BE2C (cell line): ENCODE results near the gene FBXW10. TPM values are rescaled to one million over a fixed set of nuclear protein-coding genes. Genes with fewer than 3 reads are reported as not detected.
"Not testable (repeated sequence)": the region's sequence is repeated elsewhere in the genome, so short reads cannot be mapped to it uniquely, and the experiment has no call there.

ENCODE experiments used
- DNase-seq: peaks from one replicate; pipeline ENCODE4 v3.0.0-alpha.2; 2020
- H3K27me3 ChIP-seq: fragments of 250-450 bp; sonication (Bioruptor Pico); 2 replicates; pipeline ENCODE4 v1.5.1; 2020; ENCODE audit warnings: mild to moderate bottlenecking
- H3K36me3 ChIP-seq: fragments of 250-450 bp; sonication (Bioruptor Pico); 2 replicates; pipeline ENCODE4 v1.5.1; 2020; ENCODE audit warnings: mild to moderate bottlenecking
- H3K4me1 ChIP-seq: fragments of 250-450 bp; sonication (Bioruptor Pico); 2 replicates; pipeline ENCODE4 v1.5.1; 2020
- H3K4me3 ChIP-seq: 2 replicates; pipeline ENCODE4 v1.5.1; 2011; ENCODE audit warnings: low read depth, low read length
- H3K9me3 ChIP-seq: fragments of 250-450 bp; sonication (Bioruptor Pico); 2 replicates; pipeline ENCODE4 v1.5.1; 2020
- CTCF ChIP-seq: IDR thresholded peaks from 2 replicates; pipeline ENCODE4 v1.5.1; 2012; ENCODE audit warnings: mild to moderate bottlenecking, low read depth, low read length
- polyA plus RNA-seq: library from polyadenylated mRNA; unstranded; fragments of >200 nt; gene quantifications from one replicate; pipeline ENCODE4 v1.2.1, GENCODE V29; 2012; ENCODE audit warnings: low read depth, missing spikeins; ENCODE audit not compliant: insufficient read length, insufficient read depth

FBXW10 gene
- not detected for polyA plus RNA-seq

- not testable (repeated sequence) for DNase-seq, H3K27me3 ChIP-seq, H3K4me1 ChIP-seq, H3K36me3 ChIP-seq, H3K9me3 ChIP-seq, H3K4me3 ChIP-seq
Measured at GRCh38 chr17:18743699-18744421, at the start of gene FBXW10. TSS of gene FBXW10 (plus strand) at chr17:18744054. CDS start at chr17:18744245, 191 bp downstream.

DNA sequence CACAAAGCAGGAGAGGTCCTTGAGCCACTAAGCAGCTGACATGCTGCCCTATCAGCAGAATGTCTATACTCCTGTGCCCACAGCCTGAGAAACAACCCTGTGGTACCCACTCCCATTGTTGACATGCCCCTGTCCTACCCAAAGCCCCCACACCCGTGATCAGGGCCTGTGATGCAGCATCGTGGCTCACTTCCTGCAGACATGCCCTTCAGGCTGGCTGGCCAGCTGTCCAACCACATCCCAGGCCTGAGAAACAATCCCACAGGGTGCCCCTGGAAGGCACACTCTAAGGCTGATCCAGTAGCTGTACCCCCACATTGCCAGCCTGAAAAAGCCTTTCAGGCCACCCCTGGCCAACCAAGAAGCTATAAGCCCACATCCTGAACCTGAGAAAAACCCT is 48.7 kb upstream of the FBXW10 start:
- H3K36me3 ChIP-seq, H3K27me3 ChIP-seq, H3K4me1 ChIP-seq, H3K9me3 ChIP-seq, H3K4me3 ChIP-seq, DNase-seq: not testable (repeated sequence)

DNA sequence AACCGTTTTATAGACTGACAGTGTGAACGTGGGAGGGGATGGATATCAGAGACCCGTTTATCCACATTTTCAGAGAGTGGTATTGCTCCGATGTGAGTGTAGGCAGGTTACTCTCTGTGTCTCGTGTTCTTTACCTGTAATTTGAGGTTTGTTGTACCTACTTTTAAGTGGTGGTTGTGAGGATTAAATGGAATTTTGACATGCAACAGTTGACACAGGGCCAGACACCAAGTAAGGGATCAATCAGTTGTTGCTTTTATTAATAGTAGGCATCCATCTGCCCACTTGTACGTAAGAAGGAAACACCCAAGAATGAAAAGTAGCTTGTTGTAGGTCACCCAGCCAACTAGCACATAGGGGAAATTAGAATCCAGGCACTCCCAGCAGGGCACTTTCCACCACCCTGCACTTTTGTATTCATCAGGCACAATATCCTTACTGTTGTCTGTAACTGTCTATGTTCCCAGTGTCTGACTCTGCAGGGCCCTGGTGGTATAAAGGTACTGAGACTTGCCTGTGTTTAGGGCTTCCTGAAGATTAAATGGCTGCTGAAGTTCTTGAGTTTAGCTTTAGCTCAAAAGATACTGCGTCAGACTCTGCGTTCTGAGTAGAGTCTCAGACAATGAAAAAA is 45.3 kb upstream of the FBXW10 start:
- peak overlapping the region; percentile 64 for H3K4me3 ChIP-seq
- H3K9me3 ChIP-seq, DNase-seq: not testable (repeated sequence)

DNA sequence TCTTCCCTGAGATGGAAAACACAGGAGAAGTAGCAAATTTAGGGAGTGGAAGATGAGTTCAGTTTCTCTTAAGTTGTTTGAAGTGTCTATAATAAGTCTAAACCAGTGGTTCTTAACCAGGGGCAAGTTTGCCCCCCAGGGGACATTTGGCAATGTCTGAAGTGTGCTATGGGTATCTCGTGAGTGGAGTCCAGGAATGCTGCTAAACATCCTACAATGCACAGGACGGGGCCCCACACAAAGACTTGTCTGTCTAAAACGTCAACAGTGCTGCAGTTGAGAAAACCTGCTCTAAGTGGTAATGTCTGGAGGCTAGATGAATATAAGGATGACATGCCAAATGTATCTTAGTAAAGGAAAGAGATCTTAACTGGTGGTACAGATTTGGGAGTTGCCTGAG is 37.9 kb upstream of the FBXW10 start:
- not testable (repeated sequence) for H3K36me3 ChIP-seq, H3K9me3 ChIP-seq, H3K27me3 ChIP-seq, DNase-seq, H3K4me3 ChIP-seq, H3K4me1 ChIP-seq

More for the DNA sequence above, 45.3 kb upstream of the FBXW10 start:
- not testable (repeated sequence) for H3K36me3 ChIP-seq, H3K4me1 ChIP-seq, H3K27me3 ChIP-seq

DNA sequence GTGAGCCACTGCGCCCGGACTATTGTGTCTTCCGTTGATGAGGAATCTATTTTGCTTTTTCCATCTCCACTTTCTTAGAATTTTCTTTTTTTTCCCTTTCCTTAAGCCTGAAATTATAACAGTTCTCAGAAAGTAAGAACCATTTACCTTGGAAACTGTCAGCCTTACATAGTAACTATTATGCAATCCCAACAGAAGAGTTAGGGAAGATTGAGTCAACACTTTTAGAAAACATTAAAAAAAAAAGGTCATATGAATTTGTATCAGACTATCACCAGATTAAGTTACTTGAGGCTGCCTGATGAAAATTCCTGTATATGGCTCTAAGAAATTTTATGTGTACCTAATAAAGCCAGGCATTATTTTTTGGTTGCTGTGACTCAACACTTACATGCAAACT is 35.6 kb upstream of the FBXW10 start:
- DNase-seq, H3K4me3 ChIP-seq, H3K27me3 ChIP-seq, H3K36me3 ChIP-seq, H3K4me1 ChIP-seq, H3K9me3 ChIP-seq: not testable (repeated sequence)

DNA sequence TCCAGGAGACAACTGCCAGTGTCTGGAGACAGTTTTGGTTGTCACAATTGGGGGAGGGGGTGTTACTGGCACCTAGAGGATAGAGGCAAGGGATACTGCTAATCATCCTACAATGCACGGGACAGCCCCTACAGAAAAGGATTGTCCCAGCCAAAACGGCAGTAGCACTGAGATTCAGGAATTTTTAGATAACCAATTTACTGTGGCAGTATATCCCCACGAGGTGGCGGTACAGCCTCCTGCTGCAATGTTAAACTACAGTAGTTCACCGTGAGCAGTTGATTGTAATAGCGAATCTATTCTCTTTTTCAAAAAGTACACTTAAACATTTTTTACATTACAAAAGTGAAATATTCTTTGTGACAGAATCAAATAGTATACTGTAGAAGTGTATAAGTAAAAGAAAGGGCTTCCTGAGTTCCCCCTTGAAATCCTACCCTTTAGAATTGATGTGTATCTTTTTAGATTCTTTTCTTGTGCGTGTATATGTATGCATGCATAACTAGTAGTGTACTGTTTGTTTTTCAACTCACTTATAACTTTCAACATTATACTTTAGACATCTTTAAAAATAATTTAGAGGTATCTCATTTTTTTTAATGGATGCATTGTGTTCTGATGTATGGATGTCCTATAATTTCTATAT is 31.4 kb upstream of the FBXW10 start:
- peak; percentile 38; the same call in 1 of the 2 replicates for TF ChIP-seq CTCF
- not testable (repeated sequence) for H3K4me3 ChIP-seq, H3K27me3 ChIP-seq, H3K36me3 ChIP-seq, H3K9me3 ChIP-seq, H3K4me1 ChIP-seq
- DNase-seq, result peak; percentile 63

- H3K9me3 ChIP-seq, H3K36me3 ChIP-seq, H3K27me3 ChIP-seq, DNase-seq, H3K4me1 ChIP-seq, H3K4me3 ChIP-seq: not testable (repeated sequence)
Measured at GRCh38 chr17:18718643-18719427, 25.0 kb upstream of the FBXW10 start.

DNA sequence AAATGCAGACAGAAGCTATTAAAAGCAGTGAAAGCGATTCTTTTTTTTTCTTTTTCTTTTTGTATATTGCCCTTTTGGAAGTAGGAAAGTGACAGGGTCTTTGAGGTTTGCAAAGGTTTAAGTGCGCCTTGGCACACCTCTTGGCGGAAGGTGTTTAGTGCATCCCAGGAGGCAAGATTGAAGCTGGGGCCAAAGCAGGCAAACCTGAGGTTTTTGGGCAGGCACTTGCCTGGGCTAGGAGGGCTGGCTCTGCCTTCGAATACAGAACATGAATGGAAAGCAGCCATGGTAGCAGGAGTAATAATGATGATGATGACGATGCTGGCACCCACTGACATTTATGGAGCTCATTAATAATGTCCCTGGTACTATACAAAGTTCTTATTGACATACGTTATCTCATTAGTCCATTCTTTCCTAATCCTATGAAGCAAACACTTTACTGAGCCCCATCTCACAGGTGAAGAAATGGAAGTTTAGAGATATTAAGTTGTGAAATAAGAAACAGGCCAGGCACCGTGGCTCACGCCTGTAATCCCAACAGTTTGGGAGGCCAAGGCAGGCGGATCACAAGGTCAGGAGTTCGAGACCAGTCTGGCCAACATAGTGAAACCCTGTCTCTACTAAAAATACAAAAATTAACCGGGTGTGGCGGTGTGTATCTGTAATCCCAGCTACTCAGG is 24.3 kb upstream of the FBXW10 start:
- H3K4me3 ChIP-seq, H3K4me1 ChIP-seq, H3K9me3 ChIP-seq, DNase-seq, H3K36me3 ChIP-seq, H3K27me3 ChIP-seq: not testable (repeated sequence)

DNA sequence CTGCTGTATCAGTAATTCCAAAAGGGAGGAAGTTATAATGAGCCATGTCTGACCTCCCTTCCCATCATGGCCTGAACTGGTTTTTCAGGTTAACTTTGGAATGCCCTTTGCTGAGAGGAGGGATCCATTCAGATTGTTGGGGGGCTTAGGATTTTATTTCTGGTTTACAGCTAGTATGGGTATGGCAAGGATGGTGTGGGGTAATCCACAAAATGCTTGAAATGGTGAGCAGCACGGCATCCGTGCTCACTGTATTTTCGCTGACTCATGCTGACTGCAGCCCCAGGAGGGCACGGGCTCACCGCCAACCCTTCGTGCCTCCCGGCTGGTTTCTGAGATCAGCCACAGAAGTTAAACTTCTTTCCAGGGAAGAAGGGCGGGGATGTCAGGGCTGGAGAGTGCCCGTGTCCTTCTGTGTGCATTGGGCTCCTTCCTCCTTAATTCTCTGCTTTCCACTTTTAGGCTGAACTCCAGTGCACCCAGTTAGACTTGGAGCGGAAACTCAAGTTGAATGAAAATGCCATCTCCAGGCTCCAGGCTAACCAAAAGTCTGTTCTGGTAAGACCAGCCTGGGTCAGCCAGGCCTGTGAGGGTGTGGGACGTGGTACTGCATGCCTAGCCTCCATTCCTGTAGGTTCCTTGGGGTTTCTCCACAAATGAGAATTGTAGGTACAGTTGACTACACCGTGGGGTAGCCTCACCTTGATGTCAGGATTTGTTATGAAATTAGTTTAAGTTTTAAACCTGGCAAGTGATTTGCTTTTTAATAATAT is 21.9 kb upstream of the FBXW10 start:
- not testable (repeated sequence) for H3K4me3 ChIP-seq, H3K9me3 ChIP-seq, H3K4me1 ChIP-seq, H3K27me3 ChIP-seq, DNase-seq, H3K36me3 ChIP-seq

GRCh38 chr17:18722612-18723011 is 21.2 kb upstream of the FBXW10 start:
- DNase-seq, H3K4me3 ChIP-seq: not testable (repeated sequence)

DNA sequence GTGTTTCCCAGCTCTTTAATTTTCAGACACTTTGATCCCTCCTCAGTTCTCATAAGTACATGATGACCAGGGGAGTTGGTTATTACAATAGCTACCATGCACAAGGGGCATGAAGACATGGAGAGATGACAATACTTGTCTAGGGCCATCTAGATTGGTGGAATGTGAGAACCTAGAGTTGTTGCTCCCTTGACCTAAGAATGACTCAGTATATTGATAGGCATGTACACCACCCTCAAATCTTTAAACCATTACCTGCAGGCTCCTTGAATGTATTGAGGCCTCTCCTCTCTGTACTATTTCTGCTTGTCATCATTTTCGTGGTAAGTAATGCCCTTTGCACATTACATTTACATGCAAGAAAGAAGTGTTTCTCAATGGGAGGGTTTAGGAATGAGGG is 20.3 kb upstream of the FBXW10 start:
- H3K4me3 ChIP-seq, H3K27me3 ChIP-seq, H3K36me3 ChIP-seq, H3K9me3 ChIP-seq, DNase-seq, H3K4me1 ChIP-seq: not testable (repeated sequence)

More at GRCh38 chr17:18722612-18723011, 21.2 kb upstream of the FBXW10 start:
- not testable (repeated sequence) for H3K27me3 ChIP-seq, H3K36me3 ChIP-seq, H3K9me3 ChIP-seq, H3K4me1 ChIP-seq

GRCh38 chr17:18732438-18732837 is 11.4 kb upstream of the FBXW10 start:
- H3K27me3 ChIP-seq, H3K4me3 ChIP-seq, H3K36me3 ChIP-seq, H3K9me3 ChIP-seq, H3K4me1 ChIP-seq, DNase-seq: not testable (repeated sequence)

DNA sequence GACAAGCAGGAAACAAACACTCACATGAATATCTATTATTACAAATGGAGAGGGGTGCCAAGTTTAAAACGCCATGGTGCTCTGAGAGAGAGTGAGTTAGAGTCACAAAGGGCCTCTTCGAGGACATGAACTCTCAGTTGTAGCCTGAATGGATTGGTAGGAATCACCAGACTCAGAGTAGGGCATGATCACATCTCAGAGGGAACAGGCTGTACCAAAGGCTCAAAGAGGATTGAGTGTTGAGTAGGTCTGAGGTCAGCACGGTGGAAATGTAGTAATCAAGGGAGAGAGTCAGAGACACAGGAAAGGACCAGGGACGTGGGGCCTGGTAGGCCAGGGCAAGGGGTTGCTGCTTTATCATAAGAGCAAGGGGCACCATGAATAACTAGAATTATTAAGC is 10.5 kb upstream of the FBXW10 start:
- not testable (repeated sequence) for H3K4me1 ChIP-seq, H3K9me3 ChIP-seq, H3K36me3 ChIP-seq, DNase-seq, H3K4me3 ChIP-seq, H3K27me3 ChIP-seq
